ENCODE results near the gene FAM151B. TPM values are rescaled to one million over a fixed set of nuclear protein-coding genes. Genes with fewer than 3 reads are reported as not detected.

FAM151B gene
- total and polyA plus RNA-seq, 4 donors: 1.1 to 6.5 (median 1.9) TPM

GRCh38 chr5:80508844-80509243 lies 20.9 kb downstream of the FAM151B start:
- Histone ChIP-seq H3K27ac (ENCODE audit: low read depth in 1 of 2, low read length in 1 of 2) (no peak overlapping the region), H3K4me3 (no peak overlapping the region), H3K27me3 (ENCODE audit: control insufficient read depth in 3 of 3, insufficient read depth in 3 of 3, low read length in 2 of 3) (no peaks in the 10 kb centered on the region), H3K9ac (ENCODE audit: insufficient read depth in 1 of 2, low read length in 2 of 2) (no peak overlapping the region), H3K9me3 (ENCODE audit: control insufficient read depth in 4 of 4, insufficient read depth in 3 of 4, low read length in 3 of 4) (no peaks in the 10 kb centered on the region), H3K36me3 (ENCODE audit: control insufficient read depth in 4 of 4, insufficient read depth in 4 of 4, low read length in 4 of 4) (peaks cover 0 to 2% (median 0%) of the 10 kb centered on the region in 4 donors), H3K4me1 (ENCODE audit: control insufficient read depth in 5 of 5, insufficient read depth in 5 of 5, low read length in 5 of 5) (peaks cover 0 to 1% (median 0%) of the 10 kb centered on the region in 5 donors)
- DNase-seq: no peak
- 73 to 78% methylated on average over 6 of the region's 6 CpGs for WGBS, 2 donors
- no peak for ATAC-seq (ENCODE audit: insufficient read depth, low FRiP score)
- TF ChIP-seq, protein P1, sequence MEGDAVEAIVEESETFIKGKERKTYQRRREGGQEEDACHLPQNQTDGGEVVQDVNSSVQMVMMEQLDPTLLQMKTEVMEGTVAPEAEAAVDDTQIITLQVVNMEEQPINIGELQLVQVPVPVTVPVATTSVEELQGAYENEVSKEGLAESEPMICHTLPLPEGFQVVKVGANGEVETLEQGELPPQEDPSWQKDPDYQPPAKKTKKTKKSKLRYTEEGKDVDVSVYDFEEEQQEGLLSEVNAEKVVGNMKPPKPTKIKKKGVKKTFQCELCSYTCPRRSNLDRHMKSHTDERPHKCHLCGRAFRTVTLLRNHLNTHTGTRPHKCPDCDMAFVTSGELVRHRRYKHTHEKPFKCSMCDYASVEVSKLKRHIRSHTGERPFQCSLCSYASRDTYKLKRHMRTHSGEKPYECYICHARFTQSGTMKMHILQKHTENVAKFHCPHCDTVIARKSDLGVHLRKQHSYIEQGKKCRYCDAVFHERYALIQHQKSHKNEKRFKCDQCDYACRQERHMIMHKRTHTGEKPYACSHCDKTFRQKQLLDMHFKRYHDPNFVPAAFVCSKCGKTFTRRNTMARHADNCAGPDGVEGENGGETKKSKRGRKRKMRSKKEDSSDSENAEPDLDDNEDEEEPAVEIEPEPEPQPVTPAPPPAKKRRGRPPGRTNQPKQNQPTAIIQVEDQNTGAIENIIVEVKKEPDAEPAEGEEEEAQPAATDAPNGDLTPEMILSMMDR (IDR thresholded peaks at IDR 0.05; ENCODE audit: control extremely low read depth, extremely low read depth): no peak

GRCh38 chr5:80509362-80509761 lies 21.5 kb downstream of the FAM151B start:
- ATAC-seq (ENCODE audit: insufficient read depth, low FRiP score): no peak
- TF ChIP-seq, protein P1 (IDR thresholded peaks at IDR 0.05; ENCODE audit: control extremely low read depth, extremely low read depth): no peak
- Histone ChIP-seq H3K27me3 (ENCODE audit: control insufficient read depth in 3 of 3, insufficient read depth in 3 of 3, low read length in 2 of 3) (no peaks in the 10 kb centered on the region), H3K36me3 (ENCODE audit: control insufficient read depth in 4 of 4, insufficient read depth in 4 of 4, low read length in 4 of 4) (peaks cover 0 to 2% (median 0%) of the 10 kb centered on the region in 4 donors), H3K4me3 (no peak overlapping the region), H3K9me3 (ENCODE audit: control insufficient read depth in 4 of 4, insufficient read depth in 3 of 4, low read length in 3 of 4) (no peaks in the 10 kb centered on the region), H3K9ac (ENCODE audit: insufficient read depth in 1 of 2, low read length in 2 of 2) (no peak overlapping the region), H3K4me1 (ENCODE audit: control insufficient read depth in 5 of 5, insufficient read depth in 5 of 5, low read length in 5 of 5) (peaks cover 0 to 1% (median 0%) of the 10 kb centered on the region in 5 donors), H3K27ac (ENCODE audit: low read depth in 1 of 2, low read length in 1 of 2) (no peak overlapping the region)
- no peak for DNase-seq
- 86 to 90% methylated on average over 4 of the region's 4 CpGs for WGBS, 2 donors

- Histone ChIP-seq H3K27me3 (ENCODE audit: control insufficient read depth in 3 of 3, insufficient read depth in 3 of 3, low read length in 2 of 3) (no peaks in the 10 kb centered on the region), H3K27ac (ENCODE audit: low read depth in 1 of 2, low read length in 1 of 2) (no peak overlapping the region), H3K4me1 (ENCODE audit: control insufficient read depth in 5 of 5, insufficient read depth in 5 of 5, low read length in 5 of 5) (no peaks in the 10 kb centered on the region), H3K4me3 (no peak overlapping the region), H3K9ac (ENCODE audit: insufficient read depth in 1 of 2, low read length in 2 of 2) (no peak overlapping the region), H3K9me3 (ENCODE audit: control insufficient read depth in 4 of 4, insufficient read depth in 3 of 4, low read length in 3 of 4) (no peaks in the 10 kb centered on the region), H3K36me3 (ENCODE audit: control insufficient read depth in 4 of 4, insufficient read depth in 4 of 4, low read length in 4 of 4) (peaks cover 0 to 2% (median 0%) of the 10 kb centered on the region in 4 donors)
- WGBS, 2 donors: 87 to 94% methylated on average over 4 of the region's 4 CpGs
- DNase-seq (no peak), ATAC-seq (ENCODE audit: insufficient read depth, low FRiP score) (no peak)
- TF ChIP-seq, protein P1 (IDR thresholded peaks at IDR 0.05; ENCODE audit: control extremely low read depth, extremely low read depth): no peak
These were observed 28.9 kb downstream of the FAM151B start for GRCh38 chr5:80516826-80517225.

DNA sequence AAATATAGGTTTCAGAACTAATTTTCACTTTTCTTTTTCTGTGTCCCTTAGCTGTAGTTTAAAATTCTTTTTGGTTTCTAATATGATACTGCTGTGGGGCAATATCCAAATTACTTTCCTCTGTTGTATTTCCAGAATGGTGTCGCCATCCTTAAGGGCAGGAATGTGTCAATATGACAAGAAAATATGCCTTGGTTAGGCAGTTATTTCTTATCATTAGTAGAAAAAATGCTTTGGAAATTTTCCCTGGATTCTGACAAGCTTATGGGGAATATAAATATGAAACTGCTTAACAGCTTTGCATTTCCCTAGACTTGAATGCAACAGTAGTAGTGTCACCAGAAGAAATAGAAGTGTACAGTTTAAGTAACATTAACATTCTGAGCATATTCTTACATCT lies 52.8 kb downstream of the FAM151B start:
- Histone ChIP-seq H3K36me3 (ENCODE audit: control insufficient read depth in 4 of 4, insufficient read depth in 4 of 4, low read length in 4 of 4) (no peaks in the 10 kb centered on the region), H3K27me3 (ENCODE audit: control insufficient read depth in 3 of 3, insufficient read depth in 3 of 3, low read length in 2 of 3) (no peaks in the 10 kb centered on the region), H3K4me3 (no peak overlapping the region), H3K9ac (ENCODE audit: insufficient read depth in 1 of 2, low read length in 2 of 2) (no peak overlapping the region), H3K27ac (ENCODE audit: low read depth in 1 of 2, low read length in 1 of 2) (no peak overlapping the region), H3K4me1 (ENCODE audit: control insufficient read depth in 5 of 5, insufficient read depth in 5 of 5, low read length in 5 of 5) (peaks cover 0 to 5% (median 0%) of the 10 kb centered on the region in 5 donors), H3K9me3 (ENCODE audit: control insufficient read depth in 4 of 4, insufficient read depth in 3 of 4, low read length in 3 of 4) (no peaks in the 10 kb centered on the region)
- DNase-seq: peak in 2 of 3 donors; percentile 22 to 25
- 78 to 85% methylated on average over 1 of the region's 1 CpG for WGBS, 2 donors
- TF ChIP-seq, protein P1 (IDR thresholded peaks at IDR 0.05; ENCODE audit: control extremely low read depth, extremely low read depth): no peak
- no peak for ATAC-seq (ENCODE audit: insufficient read depth, low FRiP score)

Measured in lung (tissue), 12 donors.